Esophagus muscularis mucosa (tissue), 4 donors: ENCODE measurements around the gene SLC25A14. TPM values are rescaled to one million over a fixed set of nuclear protein-coding genes. Genes with fewer than 3 reads are reported as not detected.

Experiments used
- DNase-seq: peaks from one replicate; pipeline ENCODE4 v3.0.0-alpha.2; 2017; ENCODE audit errors: extremely low spot score
- H3K27ac ChIP-seq, 4 donors: fragments of 200-600 bp; sonication (generic); replicated peaks in 1 of 4; 1 replicate in 3 of 4; 2 replicates in 1 of 4; pipeline ENCODE4 v1.5.1; 2016 to 2019; ENCODE audit warnings: mild to moderate bottlenecking in 1 of 4
- H3K27me3 ChIP-seq, 4 donors: fragments of 200-600 bp; sonication (generic); one replicate each; pipeline versions ENCODE4 v1.5.1 to v1.6.0; 2016 to 2019
- H3K36me3 ChIP-seq, 4 donors: fragments of 200-600 bp; sonication (generic); one replicate each; pipeline ENCODE4 v1.5.1; 2016 to 2019
- H3K4me1 ChIP-seq, 4 donors: fragments of 200-600 bp; sonication (generic); one replicate each; pipeline ENCODE4 v1.5.1; 2016 to 2019
- H3K4me3 ChIP-seq, 4 donors: fragments of 200-600 bp; sonication (generic); 1 replicate in 2 of 4; 2 replicates in 2 of 4; pipeline ENCODE4 v1.5.1; 2016 to 2019; ENCODE audit warnings: mild to moderate bottlenecking in 4 of 4, moderate library complexity in 1 of 4
- H3K9me3 ChIP-seq, 4 donors: fragments of 200-600 bp; sonication (generic); 1 replicate in 3 of 4; 2 replicates in 1 of 4; pipeline ENCODE4 v1.5.1; 2016 to 2019
- CTCF ChIP-seq, 3 experiments: fragments of 200-600 bp in 2 of 3; fragments of 450-650 bp in 1 of 3; sonication (generic) in 2 of 3; IDR thresholded peaks; one replicate each; pipeline ENCODE4 v1.5.1; 2017 to 2019; ENCODE audit warnings: antibody characterized with exemption in 3 of 3, mild to moderate bottlenecking in 2 of 3, moderate library complexity in 1 of 3
- EP300 ChIP-seq: sonication (generic); formaldehyde crosslinking; IDR thresholded peaks from one replicate; pipeline ENCODE4 v1.6.1; 2017; ENCODE audit warnings: antibody characterized with exemption
- POLR2A ChIP-seq: fragments of 450-650 bp; IDR thresholded peaks from one replicate; pipeline ENCODE4 v1.6.1; 2017; ENCODE audit warnings: antibody characterized with exemption, moderate library complexity, mild to moderate bottlenecking, low read depth
- POLR2AphosphoS5 ChIP-seq, 2 donors: sonication (generic); formaldehyde crosslinking; IDR thresholded peaks; one replicate each; pipeline ENCODE4 v1.6.1; 2017; ENCODE audit warnings: antibody characterized with exemption in 2 of 2
- WGBS: methylation state at CpG from one replicate; pipeline ENCODE4 v1.1.5; 2018; 5-methylcytosine and 5-hydroxymethylcytosine counted together
- intact Hi-C: fragments of 100-400 bp; cut with DNase I; formaldehyde crosslinking; loops from one replicate; pipeline ENCODE4 v1.15.1; 2023
- total RNA-seq, 4 donors: library from RNA; depleted of rRNA; stranded (reverse); fragments of >200 nt; gene quantifications; one replicate each; pipeline versions ENCODE4 v1.1.0 to v1.2.1, GENCODE V29; 2016

The SLC25A14 gene
- total RNA-seq, 4 donors from 2014 or later: 4.0 to 9.6 (median 6.9) TPM

GRCh38 chrX:130393451-130394074 lies 53.8 kb downstream of the SLC25A14 start:
- Histone ChIP-seq H3K4me1 (no peaks in the 10 kb centered on the region), H3K36me3 (no peaks in the 10 kb centered on the region), H3K9me3 (no peaks in the 10 kb centered on the region), H3K4me3 (no peak overlapping the region), H3K27me3 (peaks cover 0 to 3% (median 0%) of the 10 kb centered on the region in 4 donors), H3K27ac (no peak overlapping the region)
- no peak for DNase-seq
- peak; percentile 36 to 62 (median 46) for TF ChIP-seq CTCF (IDR thresholded peaks at IDR 0.05)
- TF ChIP-seq POLR2A: no peak
- TF ChIP-seq EP300: no peak
- intact Hi-C loops: no loop called here
- WGBS: 56% methylated on average over 5 of the region's 5 CpGs

GRCh38 chrX:130395341-130395740 lies 55.6 kb downstream of the SLC25A14 start:
- no peaks in the 10 kb centered on the region for H3K4me1 ChIP-seq
- no peaks in the 10 kb centered on the region for H3K9me3 ChIP-seq
- WGBS: 46% methylated on average over 7 of the region's 7 CpGs
- no peak for DNase-seq
- H3K36me3 ChIP-seq: no peaks in the 10 kb centered on the region
- intact Hi-C loops: loop anchor here (5.0 kb wide), 1 partner anchor 522 kb away; no protein-coding TSS in a partner anchor
- TF ChIP-seq POLR2A (no peak), EP300 (no peak), CTCF (IDR thresholded peaks at IDR 0.05) (no peak), POLR2AphosphoS5 (IDR thresholded peaks at IDR 0.05) (no peak)
- no peak overlapping the region for H3K27ac ChIP-seq
- no peaks in the 10 kb centered on the region for H3K27me3 ChIP-seq
- no peak overlapping the region for H3K4me3 ChIP-seq

GRCh38 chrX:130401415-130402207 lies 61.9 kb downstream of the SLC25A14 start, which contains the start of gene RBMX2:
Gene RBMX2, plus strand, starts transcription at chrX:130401987. Its CDS starts 46 bp downstream, at chrX:130402033.
- no peak for DNase-seq
- intact Hi-C loops: no loop called here

GRCh38 chrX:130402208-130402684 lies 62.5 kb downstream of the SLC25A14 start:
- 48% methylated on average over 11 of the region's 13 CpGs for WGBS
- Histone ChIP-seq H3K9me3 (no peaks in the 10 kb centered on the region), H3K27ac (peak overlapping the region; percentile 73 to 85 (median 82)), H3K4me3 (peak overlapping the region; percentile 63 to 78 (median 68)), H3K4me1 (peaks cover 0 to 23% (median 19%) of the 10 kb centered on the region in 4 donors), H3K27me3 (no peaks in the 10 kb centered on the region), H3K36me3 (peaks cover 0 to 17% (median 13%) of the 10 kb centered on the region in 4 donors)
- intact Hi-C loops: no loop called here
- no peak for DNase-seq
- TF ChIP-seq CTCF (IDR thresholded peaks at IDR 0.05): no peak
- TF ChIP-seq EP300: no peak
- no peak for TF ChIP-seq POLR2A
- TF ChIP-seq POLR2AphosphoS5 (IDR thresholded peaks at IDR 0.05): no peak

More at GRCh38 chrX:130401415-130402207, 61.9 kb downstream of the SLC25A14 start, which contains the start of gene RBMX2:
- no peaks in the 10 kb centered on the region for H3K9me3 ChIP-seq
- peaks cover 0 to 17% (median 12%) of the 10 kb centered on the region in 4 donors for H3K36me3 ChIP-seq
- WGBS: 35% methylated on average over 36 of the region's 47 CpGs
- H3K4me1 ChIP-seq: peaks cover 0 to 23% (median 19%) of the 10 kb centered on the region in 4 donors
- H3K27me3 ChIP-seq: no peaks in the 10 kb centered on the region
- H3K27ac ChIP-seq: peak within 1 kb of the TSS; percentile 73 to 85 (median 82)
- H3K4me3 ChIP-seq: peak within 1 kb of the TSS; percentile 63 to 78 (median 68)
- TF ChIP-seq EP300: no peak
- peak; percentile 88 to 89 for TF ChIP-seq POLR2AphosphoS5 (IDR thresholded peaks at IDR 0.05)
- no peak for TF ChIP-seq POLR2A

GRCh38 chrX:130413415-130413814 lies 73.7 kb downstream of the SLC25A14 start:
- Histone ChIP-seq H3K9me3 (no peaks in the 10 kb centered on the region), H3K27me3 (no peaks in the 10 kb centered on the region), H3K36me3 (peaks cover 0 to 42% (median 29%) of the 10 kb centered on the region in 4 donors), H3K4me1 (no peaks in the 10 kb centered on the region), H3K4me3 (no peak overlapping the region), H3K27ac (no peak overlapping the region)
- DNase-seq: no peak
- WGBS: 59% methylated on average over 2 of the region's 2 CpGs
- no peak for TF ChIP-seq CTCF (IDR thresholded peaks at IDR 0.05)
- intact Hi-C loops: no loop called here
